Measurements from ENCODE around the gene CLEC16A. TPM values are rescaled to one million over a fixed set of nuclear protein-coding genes. Genes with fewer than 3 reads are reported as not detected.

The CLEC16A gene
- polyA plus RNA-seq, 1 experiment = 11.9 TPM

DNA sequence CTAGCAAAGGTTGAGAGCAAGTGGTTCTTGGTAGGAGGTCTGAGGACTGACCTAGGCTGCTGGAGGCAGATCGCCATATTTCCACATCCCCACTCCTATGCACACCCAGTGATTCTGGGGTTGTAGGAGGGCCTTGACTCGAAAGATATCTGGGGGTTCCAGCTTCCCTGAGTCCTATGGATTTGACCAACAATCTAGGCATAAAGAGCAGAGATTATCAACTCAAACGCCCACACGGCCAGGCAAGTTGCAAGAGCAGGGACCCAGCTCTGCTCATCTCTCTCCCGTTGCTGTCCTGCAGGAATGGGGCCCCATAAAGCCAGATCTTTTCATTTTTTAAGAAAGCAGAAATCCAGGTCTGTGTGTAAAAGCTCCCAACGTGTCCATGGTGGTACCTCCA, 217.1 kb downstream of the CLEC16A start:
- H3K9me3 ChIP-seq (ENCODE audit: control insufficient read depth, insufficient read depth, low read length) = peaks cover 6% of the 10 kb centered on the region
- TF ChIP-seq, protein P1, sequence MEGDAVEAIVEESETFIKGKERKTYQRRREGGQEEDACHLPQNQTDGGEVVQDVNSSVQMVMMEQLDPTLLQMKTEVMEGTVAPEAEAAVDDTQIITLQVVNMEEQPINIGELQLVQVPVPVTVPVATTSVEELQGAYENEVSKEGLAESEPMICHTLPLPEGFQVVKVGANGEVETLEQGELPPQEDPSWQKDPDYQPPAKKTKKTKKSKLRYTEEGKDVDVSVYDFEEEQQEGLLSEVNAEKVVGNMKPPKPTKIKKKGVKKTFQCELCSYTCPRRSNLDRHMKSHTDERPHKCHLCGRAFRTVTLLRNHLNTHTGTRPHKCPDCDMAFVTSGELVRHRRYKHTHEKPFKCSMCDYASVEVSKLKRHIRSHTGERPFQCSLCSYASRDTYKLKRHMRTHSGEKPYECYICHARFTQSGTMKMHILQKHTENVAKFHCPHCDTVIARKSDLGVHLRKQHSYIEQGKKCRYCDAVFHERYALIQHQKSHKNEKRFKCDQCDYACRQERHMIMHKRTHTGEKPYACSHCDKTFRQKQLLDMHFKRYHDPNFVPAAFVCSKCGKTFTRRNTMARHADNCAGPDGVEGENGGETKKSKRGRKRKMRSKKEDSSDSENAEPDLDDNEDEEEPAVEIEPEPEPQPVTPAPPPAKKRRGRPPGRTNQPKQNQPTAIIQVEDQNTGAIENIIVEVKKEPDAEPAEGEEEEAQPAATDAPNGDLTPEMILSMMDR (IDR thresholded peaks at IDR 0.05; ENCODE audit: low read depth, low read length) = no peak
- ChIA-PET CTCF (interaction anchor here (0.9 kb wide), 2 partner anchors 94 to 197 kb away, joined by 3 to 4 read pairs; no protein-coding TSS in a partner anchor), POLR2A (interaction anchor here (0.9 kb wide), 1 partner anchor 94 kb away, joined by 4 read pairs; no protein-coding TSS in a partner anchor)
- H3K27me3 ChIP-seq (ENCODE audit: control insufficient read depth, insufficient read depth, low read length) = no peaks in the 10 kb centered on the region
- no peak overlapping the region for H3K4me3 ChIP-seq (ENCODE audit: low read depth, low read length)
- H3K27ac ChIP-seq (ENCODE audit: low read depth, low read length) = no peak overlapping the region
- no peak for DNase-seq (ENCODE audit: low read depth, low spot score)

DNA sequence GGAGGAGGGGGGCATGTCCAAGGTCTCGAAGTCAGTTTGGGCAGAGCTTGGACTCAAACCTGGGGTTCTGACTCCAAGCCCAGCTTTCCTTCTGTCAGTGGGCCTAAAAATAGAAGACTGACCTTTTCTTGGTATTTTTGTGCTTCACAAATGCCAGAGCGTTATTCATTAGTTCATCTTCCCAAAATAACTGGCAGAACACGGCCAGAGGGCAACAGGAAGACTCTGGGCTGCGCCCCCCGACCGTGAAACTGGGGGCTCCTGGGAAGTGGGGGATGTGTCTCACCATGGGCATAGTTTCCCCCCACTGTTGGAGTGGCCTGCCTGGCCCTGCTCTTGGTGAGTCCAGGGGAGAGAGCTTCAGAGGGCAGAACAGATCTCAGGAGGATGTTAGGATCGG, 217.6 kb downstream of the CLEC16A start:
- Histone ChIP-seq H3K9me3 (ENCODE audit: control insufficient read depth, insufficient read depth, low read length) (peaks cover 6% of the 10 kb centered on the region), H3K27ac (ENCODE audit: low read depth, low read length) (no peak overlapping the region), H3K4me3 (ENCODE audit: low read depth, low read length) (no peak overlapping the region), H3K27me3 (ENCODE audit: control insufficient read depth, insufficient read depth, low read length) (no peaks in the 10 kb centered on the region)
- ChIA-PET POLR2A (interaction anchor here (0.8 to 0.9 kb wide), 2 partner anchors 57 to 93 kb away, joined by 3 to 4 read pairs; no protein-coding TSS in a partner anchor), CTCF (interaction anchor here (0.9 kb wide), 2 partner anchors 93 to 198 kb away, joined by 3 to 4 read pairs; no protein-coding TSS in a partner anchor)
- TF ChIP-seq, protein P1 (IDR thresholded peaks at IDR 0.05; ENCODE audit: low read depth, low read length) = no peak
- no peak for DNase-seq (ENCODE audit: low read depth, low spot score)

DNA sequence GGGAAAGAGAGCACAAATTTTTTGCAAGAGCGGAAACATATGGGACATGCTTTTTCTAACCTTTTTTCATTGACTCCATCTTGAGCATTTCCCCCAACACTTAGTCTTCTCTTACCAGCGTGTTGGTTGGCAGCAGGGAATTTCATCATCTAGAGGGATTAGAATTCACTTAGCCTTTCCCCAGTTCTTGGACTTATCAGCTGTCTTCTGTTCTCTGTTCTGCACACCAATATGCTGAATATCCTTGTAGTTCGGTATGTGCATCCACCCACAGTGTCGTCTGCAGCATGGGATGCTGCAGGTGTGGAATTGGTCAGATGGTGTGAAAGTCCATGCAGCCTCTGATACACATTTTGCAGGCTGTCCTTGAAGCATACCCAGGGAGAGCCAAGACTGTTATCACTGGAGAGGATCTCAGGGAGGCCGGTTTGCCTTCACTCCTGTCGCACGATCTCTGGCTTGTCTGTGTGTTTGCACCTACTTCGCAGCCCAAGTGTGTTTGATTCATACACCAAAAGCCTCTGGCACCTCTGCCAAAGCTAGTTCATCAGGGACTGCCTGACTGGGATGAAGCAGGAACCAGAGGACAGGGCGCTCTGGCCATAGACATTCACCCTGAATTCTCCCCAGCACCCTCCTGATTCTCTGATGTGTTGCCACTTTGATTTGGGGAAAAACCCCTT, 218.4 kb downstream of the CLEC16A start:
- ChIA-PET POLR2A (interaction anchor here (0.8 to 0.9 kb wide), 2 partner anchors 58 to 93 kb away, joined by 3 to 4 read pairs; no protein-coding TSS in a partner anchor), CTCF (interaction anchor here (1.9 kb wide), 1 partner anchor 192 kb away, joined by 4 read pairs; no protein-coding TSS in a partner anchor)
- DNase-seq (ENCODE audit: low read depth, low spot score) = no peak
- Histone ChIP-seq H3K4me3 (ENCODE audit: low read depth, low read length) (no peak overlapping the region), H3K27me3 (ENCODE audit: control insufficient read depth, insufficient read depth, low read length) (no peaks in the 10 kb centered on the region), H3K27ac (ENCODE audit: low read depth, low read length) (no peak overlapping the region), H3K9me3 (ENCODE audit: control insufficient read depth, insufficient read depth, low read length) (peaks cover 6% of the 10 kb centered on the region)
- TF ChIP-seq, protein P1 (IDR thresholded peaks at IDR 0.05; ENCODE audit: low read depth, low read length) = no peak

DNA sequence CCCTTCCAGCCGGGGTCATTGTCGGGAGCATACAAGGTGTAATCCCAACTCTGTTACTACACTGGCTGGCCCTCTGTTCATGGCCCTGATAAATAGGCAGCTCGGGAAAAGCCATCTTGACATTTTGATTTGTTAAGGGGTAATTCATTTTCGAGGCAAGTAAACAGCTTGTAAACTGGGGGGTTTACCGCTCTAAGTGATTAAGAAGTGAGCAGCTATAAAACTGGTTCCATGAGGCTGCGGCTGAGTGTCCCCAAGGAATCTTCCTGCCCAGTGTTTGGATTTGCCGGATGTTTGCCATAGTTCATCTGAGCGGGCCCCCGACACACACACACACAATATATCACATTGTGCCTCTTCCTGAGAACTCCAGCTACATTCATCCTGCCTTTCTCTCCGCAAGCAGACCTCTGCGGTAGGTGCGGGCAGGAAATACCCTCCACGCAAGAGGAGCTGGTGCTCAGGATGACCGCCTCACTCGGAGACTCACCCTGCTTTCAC, 219.4 kb downstream of the CLEC16A start:
- TF ChIP-seq, protein P1 (IDR thresholded peaks at IDR 0.05; ENCODE audit: low read depth, low read length) = no peak
- no peak overlapping the region for H3K4me3 ChIP-seq (ENCODE audit: low read depth, low read length)
- no peak overlapping the region for H3K27ac ChIP-seq (ENCODE audit: low read depth, low read length)
- no peaks in the 10 kb centered on the region for H3K27me3 ChIP-seq (ENCODE audit: control insufficient read depth, insufficient read depth, low read length)
- no peak for DNase-seq (ENCODE audit: low read depth, low spot score)
- ChIA-PET POLR2A (interaction anchor here (0.8 to 1.0 kb wide), 2 partner anchors 13 to 92 kb away, joined by 3 to 4 read pairs; partner anchors contain the start of gene SOCS1), CTCF (interaction anchor here (1.9 kb wide), 1 partner anchor 193 kb away, joined by 4 read pairs; no protein-coding TSS in a partner anchor)
- H3K9me3 ChIP-seq (ENCODE audit: control insufficient read depth, insufficient read depth, low read length) = peaks cover 6% of the 10 kb centered on the region
